Right cardiac atrium (tissue), 5 donors: ENCODE data around the gene PRSS1. TPM values are rescaled to one million over a fixed set of nuclear protein-coding genes. Genes with fewer than 3 reads are reported as not detected.
"Not testable (repeated sequence)": the region's sequence is repeated elsewhere in the genome, so short reads cannot be mapped to it uniquely, and the experiment has no call there.

Source experiments
- ATAC-seq, 2 donors: fragments of 200-7000 bp; cut with Tn5 transposase; one replicate each; pipeline versions ENCODE4 v1.8.0 to v1.9.1; 2020; ENCODE audit warnings: moderate library complexity in 2 of 2, mild to moderate bottlenecking in 1 of 2
- DNase-seq, 3 donors: peaks; one replicate each; pipeline ENCODE4 v3.0.0-alpha.2; 2020
- H3K27ac ChIP-seq: one replicate; pipeline ENCODE4 v1.5.1; 2013; ENCODE audit warnings: mild to moderate bottlenecking, low read length, control low read depth, moderate library complexity
- H3K27me3 ChIP-seq: one replicate; pipeline ENCODE4 v1.6.1; 2013; ENCODE audit not compliant: control insufficient read depth, insufficient read depth
- H3K4me1 ChIP-seq: one replicate; pipeline ENCODE4 v1.6.1; 2013; ENCODE audit warnings: low read length; ENCODE audit not compliant: control insufficient read depth, insufficient read depth
- H3K4me3 ChIP-seq: one replicate; pipeline ENCODE4 v1.5.1; 2013; ENCODE audit warnings: low read length, control low read depth
- H3K9me3 ChIP-seq: one replicate; pipeline ENCODE4 v1.6.1; 2013; ENCODE audit warnings: low read length; ENCODE audit not compliant: control insufficient read depth
- WGBS: extraction: QIAGEN DNeasy Blood & Tissue Kit; methylation state at CpG from one replicate; pipeline ENCODE4 v1.1.7; 2013; 5-methylcytosine and 5-hydroxymethylcytosine counted together
- intact Hi-C, 4 donors: fragments of 100-400 bp; cut with DNase I; formaldehyde crosslinking; loops; one replicate each; pipeline versions ENCODE4 v1.11.0 to v1.14.0; 2022 to 2023
- long read RNA-seq, 4 donors: library from polyadenylated mRNA; unstranded; transcript quantifications; one replicate each; pipeline ENCODE4 v2.0.0, GENCODE V29; 2020 to 2021
- polyA plus RNA-seq: library from polyadenylated mRNA; stranded (reverse); fragments of 200-250 nt; gene quantifications from one replicate; pipeline ENCODE4 v1.2.3, GENCODE V29; 2013
- total RNA-seq, 4 donors: library from RNA; stranded (reverse); fragmentation: NEBNext Ultra II Directional; extraction: Animal tissue kit (Norgen Biotek cat#: 25700); gene quantifications; one replicate each; pipeline ENCODE4 v1.2.1, GENCODE V29; 2021
- donor health status: healthy with polysubstance abuse.
- donor health status: DM: no; HTN: yes; CAD: no.
- donor health status: DM: no; HTN: no; CAD: no.
- donor health status: DM: no; HTN: yes; CAD: no; lungs with severe emphysema.
- donor health status: DM: yes; HTN: yes; CAD: no.

Gene PRSS1
- total RNA-seq (under 1 TPM in 1 of 4 donors, not detected in 3; 0.61 TPM), polyA plus RNA-seq (0.27 TPM)
- long read RNA-seq, donor 1 = 0 reads
- long read RNA-seq, donor 2 = 0 reads
- long read RNA-seq, donor 3 = 0 reads
- long read RNA-seq, donor 4 = 0 reads

GRCh38 chr7:142749218-142749993 is at the start of gene PRSS1:
Gene PRSS1, plus strand, starts transcription at chr7:142749472. Its CDS starts 13 bp downstream, at chr7:142749485.
- WGBS = 62% methylated on average over 11 of the region's 11 CpGs
- ATAC-seq = no peak
- DNase-seq = no peak
- intact Hi-C loops = no loop called here
- Histone ChIP-seq H3K27ac (no peak within 1 kb of the TSS), H3K4me3 (no peak within 1 kb of the TSS), H3K27me3 (no peaks in the 10 kb centered on the region), H3K4me1 (no peaks in the 10 kb centered on the region), H3K9me3 (no peaks in the 10 kb centered on the region)

GRCh38 chr7:142700935-142701334 is 48.3 kb upstream of the PRSS1 start:
- H3K9me3 ChIP-seq, intact Hi-C loops, H3K4me3 ChIP-seq, ATAC-seq, H3K4me1 ChIP-seq, H3K27me3 ChIP-seq, H3K27ac ChIP-seq, DNase-seq: not testable (repeated sequence)
- 46% methylated on average over 1 of the region's 1 CpG for WGBS

GRCh38 chr7:142703655-142704305 is 45.5 kb upstream of the PRSS1 start:
- no peak overlapping the region for H3K27ac ChIP-seq
- intact Hi-C loops = no loop called here
- DNase-seq = no peak
- no peaks in the 10 kb centered on the region for H3K9me3 ChIP-seq
- H3K27me3 ChIP-seq = no peaks in the 10 kb centered on the region
- no peak for ATAC-seq
- no peaks in the 10 kb centered on the region for H3K4me1 ChIP-seq
- no peak overlapping the region for H3K4me3 ChIP-seq
- 50% methylated on average over 9 of the region's 9 CpGs for WGBS

- H3K4me3 ChIP-seq, intact Hi-C loops, H3K9me3 ChIP-seq, H3K27me3 ChIP-seq, ATAC-seq, H3K27ac ChIP-seq, DNase-seq, H3K4me1 ChIP-seq: not testable (repeated sequence)
Observed at GRCh38 chr7:142708726-142709125, 40.5 kb upstream of the PRSS1 start.

- Histone ChIP-seq H3K27me3 (no peaks in the 10 kb centered on the region), H3K4me3 (no peak overlapping the region), H3K27ac (no peak overlapping the region), H3K9me3 (no peaks in the 10 kb centered on the region), H3K4me1 (no peaks in the 10 kb centered on the region)
- WGBS = 66% methylated on average over 6 of the region's 6 CpGs
- intact Hi-C loops = loop anchor here in 2 of 4 donors (5.0 kb wide), 1 partner anchor 72 kb away; no protein-coding TSS in a partner anchor
- ATAC-seq (no peak), DNase-seq (no peak)
Observed at GRCh38 chr7:142709921-142710320, 39.4 kb upstream of the PRSS1 start.

- intact Hi-C loops = loop anchor here in 2 of 4 donors (5.0 kb wide), 1 partner anchor 71 kb away; no protein-coding TSS in a partner anchor
- no peak for ATAC-seq
- no peaks in the 10 kb centered on the region for H3K27me3 ChIP-seq
- 28% methylated on average over 2 of the region's 2 CpGs for WGBS
- no peak overlapping the region for H3K27ac ChIP-seq
- H3K4me1 ChIP-seq = no peaks in the 10 kb centered on the region
- H3K9me3 ChIP-seq = no peaks in the 10 kb centered on the region
- DNase-seq = no peak
- H3K4me3 ChIP-seq = no peak overlapping the region
Observed at GRCh38 chr7:142711196-142711595, 38.1 kb upstream of the PRSS1 start.

GRCh38 chr7:142711746-142712616 is 37.3 kb upstream of the PRSS1 start:
- Histone ChIP-seq H3K9me3 (no peaks in the 10 kb centered on the region), H3K27ac (no peak overlapping the region), H3K4me1 (no peaks in the 10 kb centered on the region), H3K27me3 (no peaks in the 10 kb centered on the region), H3K4me3 (no peak overlapping the region)
- WGBS = 57% methylated on average over 18 of the region's 18 CpGs
- DNase-seq (no peak), ATAC-seq (no peak)
- intact Hi-C loops = loop anchor here (2.0 to 5.0 kb wide), 3 partner anchors 70 to 75 kb away; no protein-coding TSS in a partner anchor

GRCh38 chr7:142712617-142712957 is 36.7 kb upstream of the PRSS1 start:
- WGBS = 78% methylated on average over 4 of the region's 4 CpGs
- Histone ChIP-seq H3K4me1 (no peaks in the 10 kb centered on the region), H3K27ac (no peak overlapping the region), H3K9me3 (no peaks in the 10 kb centered on the region), H3K4me3 (no peak overlapping the region), H3K27me3 (no peaks in the 10 kb centered on the region)
- DNase-seq = no peak
- no peak for ATAC-seq
- intact Hi-C loops = loop anchor here (2.0 to 5.0 kb wide), 3 partner anchors 70 to 74 kb away; no protein-coding TSS in a partner anchor

GRCh38 chr7:142714375-142714774 is 34.9 kb upstream of the PRSS1 start:
- Histone ChIP-seq H3K4me3 (no peak overlapping the region), H3K9me3 (no peaks in the 10 kb centered on the region), H3K27me3 (no peaks in the 10 kb centered on the region), H3K4me1 (no peaks in the 10 kb centered on the region), H3K27ac (no peak overlapping the region)
- WGBS = 33% methylated on average over 2 of the region's 2 CpGs
- no peak for ATAC-seq
- no peak for DNase-seq
- intact Hi-C loops = loop anchor here in 2 of 4 donors (5.0 kb wide), 1 partner anchor 68 kb away; no protein-coding TSS in a partner anchor

GRCh38 chr7:142716596-142716995 is 32.7 kb upstream of the PRSS1 start:
- no peak overlapping the region for H3K4me3 ChIP-seq
- no peak for DNase-seq
- no peak overlapping the region for H3K27ac ChIP-seq
- WGBS = 53% methylated on average over 2 of the region's 2 CpGs
- no peak for ATAC-seq
- no peaks in the 10 kb centered on the region for H3K4me1 ChIP-seq
- intact Hi-C loops = no loop called here
- H3K9me3 ChIP-seq = no peaks in the 10 kb centered on the region
- no peaks in the 10 kb centered on the region for H3K27me3 ChIP-seq
